HG02588 (cell line): ENCODE data around the gene EPYC.

Experiments used
- ATAC-seq: cut with Tn5 transposase; IDR thresholded peaks from one replicate; pipeline ENCODE4 v1.9.1; 2021; ENCODE audit warnings: mild to moderate bottlenecking, moderate library complexity; ENCODE audit not compliant: unreplicated experiment

EPYC gene, protein sequence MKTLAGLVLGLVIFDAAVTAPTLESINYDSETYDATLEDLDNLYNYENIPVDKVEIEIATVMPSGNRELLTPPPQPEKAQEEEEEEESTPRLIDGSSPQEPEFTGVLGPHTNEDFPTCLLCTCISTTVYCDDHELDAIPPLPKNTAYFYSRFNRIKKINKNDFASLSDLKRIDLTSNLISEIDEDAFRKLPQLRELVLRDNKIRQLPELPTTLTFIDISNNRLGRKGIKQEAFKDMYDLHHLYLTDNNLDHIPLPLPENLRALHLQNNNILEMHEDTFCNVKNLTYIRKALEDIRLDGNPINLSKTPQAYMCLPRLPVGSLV

DNA sequence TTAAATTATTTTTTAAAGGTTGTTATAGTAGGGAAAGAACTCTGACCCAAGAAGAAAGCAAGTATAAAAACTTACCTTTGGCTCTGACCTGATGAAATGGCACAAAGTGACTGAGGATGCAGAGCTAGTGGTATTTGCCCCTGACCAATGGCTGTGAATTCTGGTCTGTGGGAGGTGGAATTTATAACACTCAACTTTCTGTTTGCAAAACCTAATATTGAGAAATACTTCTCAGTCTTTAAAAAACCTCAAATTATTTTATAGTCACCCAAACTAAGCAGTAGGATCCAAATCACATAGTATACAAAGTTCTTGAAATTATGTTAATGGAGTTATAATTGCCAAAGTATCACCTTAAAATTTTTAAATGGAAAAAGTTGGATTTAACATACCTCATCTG is at the start of gene EPYC:
Gene EPYC (minus strand): TSS at position 101 of the 400 bp plus-strand sequence. CDS start 2,407 bp downstream, outside the sequence.
- no peak for ATAC-seq

DNA sequence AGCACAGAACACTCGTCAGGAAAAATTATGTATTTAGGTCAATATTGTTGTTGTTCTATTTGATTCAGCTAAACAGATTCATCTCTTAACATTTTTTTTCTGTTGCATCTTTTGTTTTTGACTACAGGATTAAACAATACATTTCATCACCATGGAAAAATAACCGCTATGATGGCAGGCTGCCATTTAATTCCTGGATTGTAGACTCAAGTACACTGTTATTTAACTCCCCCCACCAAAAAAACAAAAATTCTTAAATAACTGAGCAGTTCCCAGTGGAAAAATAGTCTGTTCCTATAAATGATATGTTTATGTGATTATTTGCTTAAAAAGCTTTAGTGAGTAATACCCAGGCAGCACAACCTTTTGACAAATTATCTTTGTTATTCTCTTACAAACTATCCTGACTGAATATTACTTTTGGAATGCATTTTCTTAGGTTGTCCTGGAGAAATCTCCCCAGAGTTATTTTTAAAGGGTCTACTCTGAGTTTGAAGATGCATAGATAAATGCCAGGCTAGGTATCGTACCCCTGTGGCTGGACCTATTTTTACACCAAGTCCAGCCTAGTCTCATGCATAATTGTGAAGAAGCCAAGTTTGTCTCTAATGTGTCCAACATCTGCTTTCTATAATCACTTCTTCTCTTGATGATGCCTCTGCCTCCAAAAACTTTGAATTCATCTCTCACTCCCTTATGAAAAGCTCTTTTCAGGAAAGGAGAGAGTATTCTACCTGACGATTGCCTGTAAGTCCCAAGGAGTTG is 49.4 kb upstream of the EPYC start:
- no peak for ATAC-seq

DNA sequence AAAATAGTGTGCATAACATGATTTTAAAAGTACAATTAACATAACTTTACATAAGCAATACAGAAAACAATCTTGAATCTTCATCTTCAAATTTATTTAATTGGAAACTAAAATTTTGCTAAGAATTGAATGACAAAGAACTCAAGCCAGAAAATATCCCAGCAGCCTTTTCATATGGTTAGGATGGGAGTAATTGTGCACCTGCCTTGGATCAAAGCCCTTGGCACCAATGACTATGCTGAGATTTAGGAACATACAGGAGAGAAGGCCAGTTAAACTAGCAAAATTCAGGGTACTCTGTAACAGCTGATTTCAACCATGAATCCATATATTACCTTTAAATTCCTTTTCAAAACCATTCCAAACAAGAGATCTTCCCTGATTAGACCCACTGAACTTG is 47.3 kb upstream of the EPYC start:
- no peak for ATAC-seq

DNA sequence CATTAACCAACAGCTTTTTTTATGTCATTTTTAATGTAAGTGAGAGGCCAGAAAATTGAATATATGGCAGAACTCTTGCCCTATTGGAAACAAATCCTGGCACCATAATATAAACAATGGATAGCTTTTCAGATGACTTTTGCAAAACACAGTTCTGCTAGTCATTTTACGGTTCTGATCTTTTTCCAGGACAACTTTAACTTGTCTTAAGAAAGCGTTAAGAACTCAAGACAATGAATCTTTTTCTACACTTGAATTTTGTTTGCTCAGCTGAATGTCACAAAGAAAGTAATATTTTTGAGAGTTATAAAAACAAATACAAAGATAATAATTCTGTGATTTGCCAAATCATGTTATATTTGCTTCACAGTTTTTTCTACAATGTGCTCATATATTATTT is 39.8 kb upstream of the EPYC start:
- no peak for ATAC-seq

DNA sequence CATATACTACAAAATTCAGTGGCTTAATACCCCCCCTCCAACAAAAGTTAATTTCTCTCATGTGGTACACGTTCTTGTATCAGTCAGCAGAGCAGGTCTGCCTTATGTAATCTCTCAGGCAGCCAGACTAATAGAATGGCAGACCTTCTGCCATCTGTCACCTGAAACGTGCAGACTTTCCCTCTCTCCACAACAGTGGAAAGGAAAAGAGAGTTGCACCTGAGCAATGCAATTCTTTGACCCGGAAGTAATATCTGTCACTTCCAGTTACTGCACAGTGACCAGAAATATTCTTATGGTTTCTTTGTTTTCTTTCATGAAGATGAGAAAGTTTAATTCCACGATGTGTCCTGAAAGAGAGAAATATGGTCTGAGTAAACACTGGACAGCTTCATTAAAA is 38.6 kb upstream of the EPYC start:
- no peak for ATAC-seq

DNA sequence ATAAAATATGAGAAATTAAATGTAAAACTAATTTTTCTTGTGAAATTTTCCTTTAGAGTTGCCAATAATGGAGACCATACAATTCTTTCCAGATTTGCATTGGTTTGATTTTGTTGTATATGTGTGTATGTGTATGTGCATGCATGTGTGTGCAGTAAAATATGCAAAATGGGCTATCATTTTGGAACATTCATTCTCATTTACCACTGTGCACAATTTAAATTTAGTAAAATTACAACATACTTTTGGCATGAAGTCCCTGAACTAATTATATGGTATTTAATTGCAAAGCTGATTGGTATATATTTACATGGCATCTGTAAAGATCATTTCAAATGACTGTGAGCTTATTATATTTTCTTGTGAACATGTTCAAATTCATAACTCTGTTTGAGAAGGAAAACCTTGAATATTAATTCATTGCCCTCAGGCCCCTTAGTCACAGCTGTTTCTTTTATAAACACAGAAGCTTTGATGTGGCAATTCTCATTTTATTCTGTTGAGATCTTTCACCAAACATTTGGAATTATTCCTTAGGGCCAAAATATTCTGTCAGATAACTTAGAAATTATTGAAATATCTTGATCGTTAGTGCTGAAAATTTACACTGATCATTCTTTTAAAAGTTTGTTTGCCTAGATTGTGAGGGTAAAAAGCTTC is 35.5 kb upstream of the EPYC start:
- no peak for ATAC-seq

DNA sequence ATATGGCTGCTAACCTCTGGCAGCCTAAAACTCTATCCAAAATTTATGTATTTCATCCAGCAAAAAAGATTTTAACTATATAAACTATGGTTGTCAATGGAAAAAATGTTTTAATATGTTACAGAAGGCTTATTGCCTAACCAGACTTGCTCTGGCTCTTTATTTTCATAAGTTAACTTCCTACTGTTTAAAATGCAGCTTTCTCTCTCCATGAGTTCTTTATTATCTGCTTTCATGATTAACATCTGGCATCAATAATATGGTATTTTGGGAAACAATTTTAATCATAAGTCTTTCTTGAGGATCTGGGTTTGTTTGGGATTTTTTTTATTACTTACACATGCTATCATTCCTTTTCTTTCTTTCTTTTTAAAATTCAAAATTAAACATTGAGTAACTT is 32.5 kb upstream of the EPYC start:
- no peak for ATAC-seq

DNA sequence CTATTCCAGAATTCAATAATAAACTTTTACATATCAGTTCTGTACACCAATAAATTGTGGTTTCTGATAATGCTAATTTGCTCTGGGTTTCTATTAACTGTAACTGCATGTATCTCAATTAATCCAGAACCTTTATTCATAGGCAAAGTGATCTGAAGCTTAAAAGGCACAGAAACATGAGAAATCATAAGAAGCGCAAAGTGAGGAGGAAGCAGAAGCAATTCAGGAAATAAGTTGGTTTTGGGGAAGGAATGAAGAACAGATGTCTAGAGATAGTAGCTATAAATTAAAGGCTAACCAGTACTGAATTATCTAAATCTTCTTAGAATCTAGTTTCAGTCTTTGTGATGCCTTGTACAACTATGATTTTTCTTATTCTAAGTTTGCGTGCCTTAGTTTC is 28.5 kb upstream of the EPYC start:
- no peak for ATAC-seq

DNA sequence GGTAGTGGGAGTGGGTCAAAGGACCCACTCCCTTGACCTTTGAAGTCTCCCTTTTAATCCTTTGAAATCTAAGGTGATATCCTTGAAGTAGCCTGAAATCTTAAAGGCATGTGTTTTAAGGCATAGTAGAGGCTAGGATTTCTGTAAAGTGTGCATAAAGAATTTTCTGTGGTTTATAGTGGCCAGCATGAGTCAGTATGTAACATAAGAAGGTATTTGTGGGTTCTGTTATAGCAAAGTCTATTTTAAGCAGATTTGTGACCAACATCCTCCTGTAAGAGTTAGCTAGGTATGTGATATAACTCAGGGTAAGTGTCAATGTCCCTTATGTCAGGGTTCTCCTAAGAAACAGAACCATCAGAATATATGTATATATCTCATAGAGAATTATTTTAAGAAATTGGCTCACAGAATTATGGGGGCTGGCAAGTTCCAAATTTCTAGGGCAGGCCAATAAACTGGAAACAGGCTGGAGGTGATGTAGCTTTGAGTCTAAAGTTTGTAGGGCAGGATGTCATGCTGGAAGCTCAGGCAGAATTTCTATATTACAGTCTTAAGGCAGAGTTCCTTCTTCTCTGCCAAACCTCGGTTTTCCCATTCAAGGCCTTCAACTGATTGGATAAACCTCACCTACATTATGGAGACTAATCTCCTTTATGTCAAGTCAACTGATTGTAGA is 18.7 kb upstream of the EPYC start:
- no peak for ATAC-seq

DNA sequence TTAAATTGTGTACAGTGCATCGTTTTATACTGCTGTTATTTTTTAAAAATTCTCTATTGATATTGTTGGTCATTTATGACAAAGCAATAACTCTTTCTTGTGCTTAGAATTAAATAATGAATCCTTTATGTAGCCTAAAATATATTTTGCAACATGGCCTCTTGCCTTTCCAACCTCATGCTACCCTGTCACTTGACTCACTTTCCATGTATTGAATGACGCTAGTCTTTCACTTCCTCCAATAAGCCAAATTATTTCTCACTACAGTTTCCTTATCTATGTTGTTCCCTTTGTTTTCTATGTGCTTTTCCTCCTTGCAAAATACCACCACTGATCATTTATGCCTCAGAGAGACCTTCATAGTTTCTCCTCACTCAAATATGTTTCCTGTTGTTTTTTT is 16.3 kb upstream of the EPYC start:
- no peak for ATAC-seq

DNA sequence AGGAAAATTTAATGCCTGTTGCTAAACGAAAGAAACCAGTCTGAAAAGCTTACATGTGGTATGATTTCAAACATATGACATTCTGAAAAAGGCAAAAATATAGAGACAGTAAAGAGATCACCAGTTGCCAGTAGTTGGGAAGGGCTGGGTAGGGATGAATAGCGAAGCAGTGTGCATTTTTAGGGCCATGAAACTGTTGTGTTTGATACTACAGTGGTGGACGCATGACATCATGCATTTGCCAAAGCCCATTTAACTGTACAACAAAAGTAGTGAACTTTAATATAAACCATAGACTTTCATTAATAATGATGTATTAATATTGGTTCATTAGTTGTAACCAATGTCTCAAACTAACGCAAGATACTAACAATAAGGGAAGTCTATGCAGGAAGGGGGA is 14.7 kb upstream of the EPYC start:
- no peak for ATAC-seq

DNA sequence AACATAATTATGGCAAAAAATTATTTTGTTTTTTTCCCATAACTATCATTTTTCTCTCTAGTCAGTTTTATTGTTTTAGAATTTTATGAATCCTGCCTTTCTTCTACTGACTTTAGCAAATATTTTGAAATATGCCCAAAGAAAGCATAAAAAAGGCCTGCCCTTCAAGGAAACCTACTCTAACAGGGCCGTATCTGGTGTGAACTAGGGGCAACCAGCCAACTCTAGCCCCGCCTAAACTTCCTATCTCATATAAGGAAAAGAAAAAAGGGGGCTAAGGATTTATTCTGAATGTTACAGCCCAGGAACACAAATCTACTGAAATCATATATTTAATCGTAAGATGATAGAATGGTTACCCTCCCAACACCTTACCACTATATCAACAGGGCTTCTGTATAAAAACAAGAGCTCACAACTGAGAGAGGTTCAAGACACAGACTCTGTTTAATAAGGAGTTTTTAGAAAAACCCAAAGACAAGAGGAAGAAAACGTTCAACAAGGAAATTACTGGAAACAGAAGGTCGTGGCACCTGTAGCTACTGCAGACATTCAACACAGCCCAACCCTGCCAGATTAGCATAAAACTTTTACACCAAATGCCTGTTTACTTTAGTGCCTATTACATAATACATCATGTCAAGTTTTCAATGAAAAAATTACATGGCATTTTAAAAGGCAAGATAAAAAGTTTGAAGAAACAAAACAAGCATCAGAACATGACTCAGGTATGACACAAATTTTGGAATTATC is 12.9 kb upstream of the EPYC start:
- no peak for ATAC-seq

DNA sequence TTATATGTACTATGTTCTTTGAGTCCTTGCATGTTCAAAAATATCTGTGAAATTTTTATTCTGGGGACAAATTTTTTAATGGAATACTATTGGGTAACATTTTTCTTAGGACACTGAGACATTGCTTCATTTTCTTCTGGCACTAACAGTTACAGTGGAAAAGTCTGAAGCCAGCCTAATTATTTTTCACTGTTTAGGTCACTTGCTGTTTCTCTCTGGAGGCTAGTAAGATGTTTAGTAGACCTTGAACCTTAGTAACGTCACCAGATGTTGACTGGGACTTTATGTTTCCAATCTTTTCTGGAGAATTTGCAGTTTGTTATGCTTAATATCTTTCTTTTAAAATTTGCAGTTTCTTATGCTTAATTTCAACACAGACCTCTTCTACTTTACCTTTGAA is 12.3 kb upstream of the EPYC start:
- ATAC-seq = no peak

DNA sequence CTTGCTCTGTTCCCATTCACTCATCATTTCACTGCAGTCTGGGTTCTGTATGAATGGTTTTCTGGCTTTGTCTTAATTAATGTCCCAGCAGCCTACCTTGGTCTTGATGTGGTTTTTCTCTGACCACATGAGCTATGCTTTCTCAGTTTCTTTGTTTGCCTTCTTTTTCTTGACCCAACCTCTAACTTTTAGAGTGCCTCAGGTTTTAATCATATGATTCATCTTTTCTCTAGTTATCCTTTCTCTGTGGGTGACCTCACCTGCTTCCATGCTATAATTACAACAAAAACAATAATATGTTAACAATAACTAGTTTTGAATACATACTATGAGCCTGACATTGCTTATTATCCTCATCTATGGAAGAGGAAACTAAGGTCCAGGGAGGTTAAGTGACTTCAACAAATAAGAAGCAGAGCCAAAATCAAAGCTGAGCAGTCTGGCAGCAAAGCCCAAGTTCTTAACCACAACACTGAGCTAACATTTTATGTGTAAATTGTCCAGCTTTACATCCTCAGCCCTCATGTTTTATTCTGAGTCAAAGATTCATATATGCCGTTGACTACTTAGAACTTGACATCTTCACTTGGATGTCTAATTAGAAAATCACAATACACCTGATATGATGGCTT is 4.7 kb upstream of the EPYC start:
- peak; percentile 72 for ATAC-seq

DNA sequence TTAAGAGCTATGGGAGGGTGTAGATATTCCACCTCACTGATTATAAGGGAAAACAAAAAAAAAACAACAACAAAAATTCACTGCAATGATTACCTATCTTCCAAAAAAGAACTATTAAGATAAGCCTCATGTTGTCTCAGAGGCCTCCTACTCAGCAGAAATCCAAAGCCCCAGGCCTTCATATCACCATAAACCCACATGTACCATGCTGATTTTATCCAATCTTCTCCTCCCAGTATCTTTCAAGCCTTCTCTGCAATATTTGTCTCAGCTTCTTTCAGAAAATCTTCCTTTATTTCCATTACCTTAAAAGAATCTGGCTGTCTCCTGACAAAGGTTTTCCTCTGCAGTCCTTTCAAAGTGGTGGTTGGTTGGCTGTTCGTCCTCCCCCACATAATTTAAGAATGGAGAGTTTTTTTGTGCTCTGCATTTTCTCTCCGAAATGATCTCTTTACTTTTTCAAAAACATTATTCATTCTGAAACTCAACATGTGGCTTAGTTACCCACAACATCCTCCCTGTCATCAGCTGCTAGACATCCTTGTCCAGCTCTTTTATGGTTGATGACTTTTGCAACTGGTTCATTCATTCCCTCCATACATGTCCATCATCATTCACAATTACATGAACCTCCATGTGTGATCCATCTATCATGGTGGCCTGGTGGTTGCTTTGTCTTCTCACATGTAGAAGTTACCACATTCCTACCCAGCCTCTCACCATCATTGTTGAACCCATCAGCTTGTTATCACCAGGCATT is 2.9 kb upstream of the EPYC start:
- ATAC-seq = peak; percentile 79

DNA sequence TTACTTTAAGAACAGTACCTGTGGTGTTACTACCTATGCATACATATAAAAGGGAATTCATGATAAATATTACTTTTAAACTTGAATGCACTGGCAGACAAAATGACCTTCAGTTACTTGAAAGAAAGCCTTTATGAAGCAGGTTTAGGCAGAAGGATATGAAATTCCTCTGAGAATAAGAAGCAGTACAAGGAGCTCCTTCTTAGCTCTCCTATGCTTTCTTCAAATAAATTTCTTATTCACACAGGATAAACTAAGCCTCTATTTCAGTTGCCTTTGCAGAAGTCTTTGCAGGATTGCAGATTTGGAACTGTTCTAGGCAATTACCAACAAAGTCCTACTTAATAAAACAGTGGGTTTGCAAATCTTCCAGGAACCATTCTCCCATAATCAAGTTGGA is 1.0 kb downstream of the EPYC start:
- ATAC-seq = no peak

DNA sequence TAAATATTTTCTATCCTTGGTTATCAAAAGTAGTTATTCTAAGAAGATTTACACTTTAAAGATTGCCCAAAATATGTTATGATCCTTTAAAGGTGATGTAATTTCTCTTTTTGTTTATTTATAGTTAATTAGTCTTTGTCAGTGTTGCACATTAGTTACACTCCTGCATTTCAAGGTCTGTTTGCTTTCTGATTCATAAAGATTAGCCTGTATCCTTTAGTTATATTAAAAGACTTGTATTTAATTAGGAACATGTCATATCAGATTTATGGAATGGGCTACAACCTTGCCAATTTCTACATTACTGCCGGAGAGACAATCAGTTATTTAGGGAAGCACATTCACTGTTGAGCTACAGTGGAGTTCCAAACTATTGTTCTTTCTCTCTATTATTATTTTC is 3.5 kb downstream of the EPYC start:
- ATAC-seq = no peak

DNA sequence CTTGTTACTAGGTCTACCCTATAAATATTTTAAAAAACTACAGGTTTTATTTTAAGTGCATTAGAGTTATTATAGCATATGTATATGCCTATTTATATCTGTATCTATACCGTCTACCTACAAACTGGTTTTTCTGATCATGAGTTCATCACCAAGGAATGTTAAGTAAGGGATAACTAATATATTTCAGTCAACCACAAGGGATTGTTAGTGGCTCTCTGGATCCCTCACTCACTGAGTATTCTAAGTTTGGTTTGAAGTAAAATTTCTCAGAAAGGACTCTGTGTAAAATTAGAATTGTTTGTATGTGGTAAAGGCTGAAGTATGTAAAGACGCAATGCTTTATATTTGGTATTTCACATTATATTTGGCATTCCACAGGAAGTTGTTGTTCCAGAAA is 4.8 kb downstream of the EPYC start:
- ATAC-seq = no peak

DNA sequence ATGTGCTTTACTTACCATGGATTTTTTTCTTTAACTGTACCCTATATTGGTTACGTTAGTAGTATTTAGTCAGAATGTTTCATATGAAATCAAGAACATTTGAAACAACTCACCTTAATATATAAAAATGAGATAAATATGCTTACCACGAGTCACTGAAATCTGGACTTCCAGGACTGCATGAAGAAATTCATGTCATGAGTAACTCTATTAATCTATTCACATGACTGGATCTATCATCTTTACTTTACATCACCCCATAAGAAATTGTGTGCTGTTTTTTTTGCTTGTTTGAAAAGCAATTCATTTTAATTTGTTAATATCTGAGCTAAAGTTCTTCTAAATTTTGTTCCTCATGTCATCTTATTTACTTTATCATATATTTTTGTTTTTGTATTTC is 5.2 kb downstream of the EPYC start:
- ATAC-seq = no peak

DNA sequence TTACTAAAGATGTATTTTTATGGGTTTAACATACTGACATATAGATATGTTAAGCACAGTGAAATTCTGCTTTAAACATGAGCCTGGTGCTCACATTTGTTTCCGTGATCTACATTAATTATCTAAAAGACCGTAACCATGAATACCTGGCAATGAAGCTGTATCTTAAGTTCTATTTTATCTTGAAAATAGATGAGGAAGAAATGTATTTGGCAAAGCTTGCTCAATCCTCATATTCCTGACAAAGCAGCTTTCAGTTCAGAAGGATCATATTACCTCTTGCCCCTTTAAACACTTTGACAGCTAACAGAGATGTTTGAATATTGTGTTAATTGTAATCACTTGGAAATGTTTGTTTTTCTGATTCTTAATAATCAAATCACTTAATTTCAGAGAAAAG is 9.8 kb downstream of the EPYC start:
- ATAC-seq = no peak
